Measurements from ENCODE around the gene SLC38A10. TPM values are rescaled to one million over a fixed set of nuclear protein-coding genes. Genes with fewer than 3 reads are reported as not detected.

The SLC38A10 gene
- polyA plus RNA-seq, 12 donors, result 32.7 to 57.4 (median 40.4) TPM; not detected in 1

- DNase-seq, result no peak
These were observed 84.2 kb downstream of the SLC38A10 start for GRCh38 chr17:81210868-81211267.

- no peak for DNase-seq
These were observed 84.6 kb downstream of the SLC38A10 start for GRCh38 chr17:81210466-81210865.

- DNase-seq, result no peak
These were observed 86.0 kb downstream of the SLC38A10 start for GRCh38 chr17:81209141-81209540.

GRCh38 chr17:81208651-81209050 is 86.5 kb downstream of the SLC38A10 start:
- no peak for DNase-seq

GRCh38 chr17:81207610-81208581 is 87.2 kb downstream of the SLC38A10 start:
- DNase-seq, result no peak

- no peak for DNase-seq
These were observed 88.5 kb downstream of the SLC38A10 start for GRCh38 chr17:81206657-81207056.

- DNase-seq, result no peak
These were observed 88.9 kb downstream of the SLC38A10 start for GRCh38 chr17:81206166-81206565.

- DNase-seq, result no peak
These were observed 90.5 kb downstream of the SLC38A10 start for GRCh38 chr17:81204578-81204977.

GRCh38 chr17:81203136-81203535 is 92.0 kb downstream of the SLC38A10 start:
- DNase-seq, result no peak

GRCh38 chr17:81202318-81202717 is 92.8 kb downstream of the SLC38A10 start:
- DNase-seq, result no peak

- DNase-seq, result peak; percentile 67
These were observed 94.2 kb downstream of the SLC38A10 start for GRCh38 chr17:81200695-81201580.

GRCh38 chr17:81200201-81200600 is 94.9 kb downstream of the SLC38A10 start:
- DNase-seq, result no peak

- no peak for DNase-seq
These were observed 95.7 kb downstream of the SLC38A10 start for GRCh38 chr17:81199482-81199830.

- DNase-seq, result no peak
These were observed 96.2 kb downstream of the SLC38A10 start for GRCh38 chr17:81198826-81199481.

- DNase-seq, result no peak
These were observed 97.1 kb downstream of the SLC38A10 start for GRCh38 chr17:81197831-81198490.

- no peak for DNase-seq
These were observed 97.7 kb downstream of the SLC38A10 start for GRCh38 chr17:81197409-81197795.

- DNase-seq, result no peak
These were observed 98.3 kb downstream of the SLC38A10 start for GRCh38 chr17:81196505-81197408.

GRCh38 chr17:81195941-81196495 is 99.1 kb downstream of the SLC38A10 start:
- no peak for DNase-seq

Data from muscle of arm (tissue), 12 donors.